Glutamatergic neuron (in vitro differentiated cells): Measurements from ENCODE around the gene STAT6. TPM values are rescaled to one million over a fixed set of nuclear protein-coding genes. Genes with fewer than 3 reads are reported as not detected.

Source experiments
- DNase-seq: peaks from one replicate; pipeline ENCODE4 v3.0.0; 2022
- H3K27ac Mint-ChIP-seq: one replicate; pipeline ENCODE4 v1.8.0; 2020; ENCODE audit warnings: mild to moderate bottlenecking, mixed read lengths, inconsistent platforms; ENCODE audit not compliant: unreplicated experiment
- H3K27me3 Mint-ChIP-seq: one replicate; pipeline ENCODE4 v1.8.0; 2020; ENCODE audit warnings: mild to moderate bottlenecking, moderate library complexity, mixed read lengths, inconsistent platforms; ENCODE audit not compliant: unreplicated experiment
- H3K36me3 Mint-ChIP-seq: one replicate; pipeline ENCODE4 v1.8.0; 2020; ENCODE audit warnings: mild to moderate bottlenecking, mixed read lengths, inconsistent platforms; ENCODE audit not compliant: unreplicated experiment
- H3K4me1 Mint-ChIP-seq: one replicate; pipeline ENCODE4 v1.8.0; 2020; ENCODE audit warnings: mild to moderate bottlenecking, low read depth, mixed read lengths, inconsistent platforms; ENCODE audit not compliant: unreplicated experiment
- H3K4me3 Mint-ChIP-seq: one replicate; pipeline ENCODE4 v1.8.0; 2020; ENCODE audit warnings: mild to moderate bottlenecking, mixed read lengths, inconsistent platforms; ENCODE audit not compliant: unreplicated experiment
- H3K9me3 Mint-ChIP-seq: one replicate; pipeline ENCODE4 v1.8.0; 2020; ENCODE audit warnings: mild to moderate bottlenecking, moderate library complexity, mixed read lengths, inconsistent platforms; ENCODE audit not compliant: unreplicated experiment
- CTCF ChIP-seq: fragments of 200-600 bp; sonication (generic); IDR thresholded peaks from one replicate; pipeline ENCODE4 v1.5.0; 2021; ENCODE audit not compliant: partially characterized antibody, unreplicated experiment
- total RNA-seq: library from RNA; stranded (reverse); fragmentation: NEBNext Ultra II Directional; extraction: Animal tissue kit (Norgen Biotek cat#: 25700); gene quantifications from one replicate; pipeline ENCODE4 v1.2.1, GENCODE V29; 2021; ENCODE audit not compliant: unreplicated experiment

The STAT6 gene
- total RNA-seq, 1 donor from 2014 or later: 34.4 TPM

GRCh38 chr12:57089271-57090245 lies 21.6 kb downstream of the STAT6 start:
- DNase-seq: peak; percentile 50
- peaks cover 9% of the 10 kb centered on the region for H3K9me3 Mint-ChIP-seq
- H3K4me1 Mint-ChIP-seq: peaks cover 27% of the 10 kb centered on the region
- TF ChIP-seq CTCF: no peak
- peak overlapping the region; percentile 98 for H3K4me3 Mint-ChIP-seq
- no peaks in the 10 kb centered on the region for H3K36me3 Mint-ChIP-seq
- peaks cover 26% of the 10 kb centered on the region for H3K27me3 Mint-ChIP-seq
- H3K27ac Mint-ChIP-seq: peak overlapping the region; percentile 55

GRCh38 chr12:57088354-57089270 lies 22.6 kb downstream of the STAT6 start, which contains the start of gene NAB2:
Gene NAB2 (plus strand): TSS chr12:57089114. CDS start chr12:57089272, 158 bp downstream.
- Mint-ChIP-seq H3K9me3 (peaks cover 9% of the 10 kb centered on the region), H3K4me3 (peak within 1 kb of the TSS; percentile 98), H3K4me1 (peaks cover 20% of the 10 kb centered on the region), H3K27ac (peak within 1 kb of the TSS; percentile 69), H3K36me3 (no peaks in the 10 kb centered on the region), H3K27me3 (peaks cover 24% of the 10 kb centered on the region)
- TF ChIP-seq CTCF: no peak
- DNase-seq: peak; percentile 80

- Mint-ChIP-seq H3K4me3 (peak overlapping the region; percentile 90), H3K27ac (peak overlapping the region; percentile 69), H3K27me3 (peaks cover 24% of the 10 kb centered on the region), H3K36me3 (no peaks in the 10 kb centered on the region), H3K9me3 (peaks cover 9% of the 10 kb centered on the region), H3K4me1 (peaks cover 19% of the 10 kb centered on the region)
- no peak for DNase-seq
- no peak for TF ChIP-seq CTCF
Observed at GRCh38 chr12:57087691-57088353, 23.3 kb downstream of the STAT6 start.

- peak; percentile 39 for DNase-seq
- Mint-ChIP-seq H3K9me3 (peaks cover 9% of the 10 kb centered on the region), H3K36me3 (no peaks in the 10 kb centered on the region), H3K4me1 (peaks cover 17% of the 10 kb centered on the region), H3K27me3 (peaks cover 21% of the 10 kb centered on the region), H3K27ac (peak overlapping the region; percentile 14), H3K4me3 (peak overlapping the region; percentile 90)
- TF ChIP-seq CTCF: no peak
Observed at GRCh38 chr12:57087010-57087690, 24.0 kb downstream of the STAT6 start.
